UCSD-AML1 (cell line): ENCODE measurements around the gene C1orf52.
"Not testable (repeated sequence)": the region's sequence is repeated elsewhere in the genome, so short reads cannot be mapped to it uniquely, and the experiment has no call there.

ENCODE experiments used
- DNase-seq: peaks from one replicate; lab custom pipeline; 2025; ENCODE audit not compliant: unreplicated experiment; lab: John Stamatoyannopoulos, UW

Gene C1orf52

GRCh38 chr1:85278853-85279314 lies 19.4 kb upstream of the C1orf52 start:
- DNase-seq = peak; percentile 16

- DNase-seq = no peak
Observed at GRCh38 chr1:85277802-85278201, 18.3 kb upstream of the C1orf52 start.

GRCh38 chr1:85276978-85277639 lies 17.6 kb upstream of the C1orf52 start:
- DNase-seq = no peak

GRCh38 chr1:85276215-85276977 lies 16.9 kb upstream of the C1orf52 start, which contains the start of gene BCL10:
TSS of gene BCL10 (minus strand) at chr1:85276632. CDS start at chr1:85276352, 280 bp downstream.
- peak; percentile 99 for DNase-seq

DNA sequence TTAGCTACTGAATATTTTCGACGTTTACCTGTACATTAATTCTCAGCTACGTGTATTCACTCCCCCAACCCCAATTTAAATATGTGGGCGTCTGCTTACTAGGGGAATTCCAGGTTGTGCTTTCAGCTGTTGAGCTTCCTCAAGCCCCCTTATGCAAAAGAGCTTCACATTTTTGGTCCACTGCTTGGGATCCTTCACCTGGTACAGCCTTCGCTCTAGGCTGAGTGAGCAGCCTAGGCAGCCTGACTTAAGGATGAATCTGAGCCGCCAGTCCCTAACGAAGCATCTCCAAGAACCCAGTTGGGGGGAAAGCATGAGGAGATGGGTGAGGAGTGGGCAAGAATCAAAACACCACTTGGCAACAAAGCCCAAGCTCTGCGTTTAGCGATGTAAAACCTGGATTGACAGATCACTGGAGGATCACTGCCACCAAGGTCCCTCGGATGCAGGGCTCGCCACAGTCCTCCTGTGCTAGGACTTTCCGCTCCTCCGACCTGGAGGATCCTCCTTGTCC lies 16.3 kb upstream of the C1orf52 start:
- DNase-seq = no peak

DNA sequence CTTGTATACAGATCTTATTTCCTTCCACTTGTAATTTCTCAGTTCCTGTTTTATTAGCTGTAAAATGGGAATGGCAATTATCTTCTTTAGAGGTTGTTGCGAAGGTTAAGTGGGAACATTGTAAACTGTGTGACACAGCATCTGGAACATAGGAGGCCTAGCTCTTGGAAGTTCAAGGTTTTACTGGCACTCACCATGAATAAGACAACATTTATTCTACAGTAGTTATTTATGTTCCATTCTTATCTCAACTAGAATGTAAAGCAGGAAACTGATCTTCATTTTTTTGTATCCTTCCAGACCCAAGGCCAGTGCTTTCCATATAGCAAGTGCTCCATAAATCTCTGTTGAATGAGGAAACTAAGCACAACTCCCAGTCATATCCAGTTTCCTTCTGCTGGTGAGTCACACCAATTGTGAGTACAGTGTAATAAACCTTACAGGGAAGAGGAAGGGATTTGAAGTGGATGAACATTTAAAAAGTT lies 15.5 kb upstream of the C1orf52 start:
- DNase-seq = no peak

DNA sequence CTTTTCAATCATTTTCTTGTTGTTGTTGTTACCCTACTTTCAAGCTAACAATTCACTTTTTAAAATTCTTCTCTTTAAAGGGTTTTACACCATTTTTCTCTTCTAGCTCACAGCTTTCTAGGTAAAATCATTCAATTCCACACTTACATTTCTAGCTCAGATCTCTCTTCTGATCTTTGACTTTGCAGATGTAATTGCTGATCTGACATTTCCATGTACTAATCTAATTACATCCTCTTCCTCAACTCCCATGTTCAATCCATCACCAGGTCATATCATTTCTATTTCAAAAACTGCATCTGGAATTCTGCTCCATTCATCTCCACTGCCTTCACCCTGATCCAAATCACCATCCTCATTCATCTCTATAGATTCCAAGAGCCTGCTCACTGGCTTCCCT lies 13.9 kb upstream of the C1orf52 start:
- DNase-seq = no peak

DNA sequence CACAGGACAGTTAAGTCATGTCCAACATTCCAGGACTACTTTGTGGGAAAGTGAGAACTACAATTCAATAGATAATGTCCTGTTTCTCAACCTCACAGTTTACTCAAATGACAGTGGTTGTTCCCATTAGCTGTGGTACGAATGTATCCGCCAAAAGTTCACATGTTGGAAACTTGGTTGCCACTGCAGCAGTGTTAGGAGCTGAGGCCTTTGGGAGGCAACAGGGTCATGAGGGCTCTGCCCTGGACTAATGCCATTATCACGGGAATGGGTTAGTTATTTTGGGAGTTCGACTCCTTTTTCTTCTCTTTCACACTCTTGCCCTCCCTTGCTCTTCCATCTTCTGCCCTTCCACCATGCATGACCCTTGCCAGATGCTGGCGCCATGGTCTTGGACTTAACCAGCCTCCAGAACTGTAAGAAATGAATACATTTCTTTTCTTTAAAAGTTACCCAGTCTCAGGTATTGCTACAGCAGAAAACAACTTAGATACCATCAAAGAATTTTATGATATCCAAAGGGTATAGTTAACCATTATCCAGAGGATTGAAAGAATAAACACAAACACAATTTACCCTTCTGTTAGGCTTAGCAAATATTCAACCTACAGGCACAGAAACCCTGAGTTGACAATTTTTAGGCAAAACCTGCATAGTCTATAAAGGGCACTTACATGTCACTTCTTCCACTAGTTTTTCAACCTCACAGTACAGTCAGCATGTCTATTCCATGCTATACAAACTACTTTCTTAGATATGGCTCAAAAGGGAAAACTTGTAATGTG lies 9.5 kb upstream of the C1orf52 start:
- no peak for DNase-seq

DNA sequence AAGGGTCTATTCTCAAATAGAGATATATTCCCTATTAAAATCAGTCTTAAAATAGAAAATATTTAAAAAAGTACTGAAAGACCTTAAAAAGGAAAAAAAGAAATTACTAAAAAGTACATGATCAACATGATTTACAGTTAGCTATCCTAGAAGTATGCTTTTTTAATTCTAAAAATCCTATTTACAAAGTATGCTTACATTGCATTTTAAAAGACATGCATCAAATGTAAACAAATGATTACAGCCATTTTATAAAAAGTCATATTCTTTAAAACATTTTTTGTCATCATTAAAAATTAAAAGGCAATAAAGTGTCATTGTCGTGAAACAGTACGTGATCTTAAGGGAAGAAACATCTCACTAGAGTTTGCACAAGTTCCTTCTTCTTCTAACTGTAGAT lies 7.9 kb upstream of the C1orf52 start:
- no peak for DNase-seq

- no peak for DNase-seq
Observed at GRCh38 chr1:85264150-85264549, 4.7 kb upstream of the C1orf52 start.

DNA sequence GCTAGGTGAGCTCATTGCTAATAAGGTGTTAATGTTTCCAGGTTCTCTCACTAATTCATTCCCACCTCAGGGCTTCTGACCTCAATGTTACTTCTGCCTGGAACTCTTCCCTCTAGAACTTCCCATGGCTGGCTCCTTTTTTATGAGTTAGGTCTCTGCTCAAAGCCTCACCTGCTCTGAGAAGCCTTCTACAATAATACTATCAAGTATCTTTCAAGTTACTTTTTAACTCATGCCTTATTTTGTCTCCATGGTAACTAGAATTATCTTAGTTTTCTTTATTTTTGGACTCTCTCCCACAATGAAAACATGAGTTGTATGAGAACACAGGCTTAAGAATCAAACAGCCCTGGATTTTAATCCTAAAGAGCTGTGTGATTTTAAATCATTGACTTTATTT lies 3.5 kb upstream of the C1orf52 start:
- no peak for DNase-seq

- no peak for DNase-seq
Observed at GRCh38 chr1:85259912-85260274, 431 bp upstream of the C1orf52 start.

- no peak for DNase-seq
Observed at GRCh38 chr1:85258536-85259117, 835 bp downstream of the C1orf52 start.

DNA sequence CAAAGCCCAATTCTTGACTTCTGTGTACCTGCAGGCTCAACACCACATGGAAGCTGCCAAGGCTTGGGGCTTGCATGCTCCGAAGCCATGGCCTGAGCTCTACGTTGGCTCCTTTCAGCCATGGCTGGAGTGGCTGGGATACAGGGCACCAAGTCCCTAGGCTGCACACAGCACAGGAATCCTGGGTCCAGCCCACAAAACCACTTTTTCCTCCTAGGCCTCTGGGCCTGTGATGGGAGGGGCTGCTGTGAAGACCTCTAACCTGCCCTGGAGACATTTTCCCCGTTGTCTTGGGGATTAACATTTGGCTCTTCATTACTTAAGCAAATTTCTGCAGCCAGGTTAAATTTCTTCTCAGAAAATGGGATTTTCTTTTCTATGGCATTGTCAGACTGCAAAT lies 10.4 kb downstream of the C1orf52 start:
- not testable (repeated sequence) for DNase-seq

DNA sequence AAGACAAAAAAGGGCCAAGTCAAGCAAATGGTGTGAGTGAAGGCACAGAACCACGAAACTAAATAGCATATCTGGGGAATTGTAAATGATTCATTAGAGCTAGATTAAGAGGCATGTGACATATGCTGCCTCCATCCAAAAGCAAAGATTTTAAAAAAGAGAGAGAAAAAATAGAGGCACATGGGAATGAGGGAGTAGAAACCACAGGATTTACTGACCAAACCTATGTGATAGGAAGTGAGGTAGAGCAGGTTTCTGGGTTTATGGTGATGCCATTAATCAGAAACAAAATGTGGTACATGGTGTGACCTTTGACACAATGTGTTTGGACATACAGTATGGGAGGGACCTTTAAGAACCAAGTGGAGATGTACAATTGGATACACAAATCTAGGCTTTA lies 13.6 kb downstream of the C1orf52 start:
- no peak for DNase-seq

- no peak for DNase-seq
Observed at GRCh38 chr1:85245456-85245855, 14.0 kb downstream of the C1orf52 start.

GRCh38 chr1:85244271-85245061 lies 15.0 kb downstream of the C1orf52 start:
- peak; percentile 13 for DNase-seq

DNA sequence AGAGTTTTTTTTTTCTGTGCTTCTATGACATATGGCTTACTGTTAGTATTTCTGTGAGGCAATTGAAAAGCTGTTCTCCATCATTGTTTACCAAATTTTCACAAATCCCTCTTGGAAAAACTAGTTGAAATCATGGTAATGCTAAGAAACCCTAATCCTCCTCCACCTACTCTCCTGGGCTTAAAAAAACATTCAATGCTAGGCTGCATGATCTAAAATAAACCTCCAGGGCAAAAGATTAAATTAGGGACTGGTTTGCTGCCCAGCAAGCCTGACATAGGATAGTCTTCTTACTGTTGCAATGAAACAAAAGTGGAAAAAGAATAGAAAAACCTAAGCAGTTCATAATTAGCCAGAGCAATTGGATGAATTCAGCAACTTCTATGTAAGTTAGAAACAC lies 16.1 kb downstream of the C1orf52 start:
- no peak for DNase-seq

DNA sequence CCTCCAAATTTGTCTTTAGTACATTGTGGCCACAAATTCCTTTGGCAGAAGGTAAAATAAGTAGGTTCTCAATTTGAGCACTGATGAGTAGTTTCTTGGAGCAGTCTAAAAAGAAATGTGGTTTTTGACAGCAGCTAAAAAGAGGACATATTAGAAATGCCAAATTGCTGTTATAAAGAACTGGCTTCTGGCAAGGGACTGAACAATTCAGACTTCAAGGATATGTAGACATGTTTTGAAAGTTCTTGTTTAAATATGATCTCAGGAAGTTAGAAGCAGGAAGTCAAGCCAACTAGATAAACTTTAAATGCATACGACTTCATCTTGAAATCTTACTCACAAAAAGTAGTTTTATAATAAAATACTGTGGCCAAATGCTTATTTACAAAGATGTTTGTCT lies 18.8 kb downstream of the C1orf52 start:
- DNase-seq = no peak

GRCh38 chr1:85240174-85240601 lies 19.3 kb downstream of the C1orf52 start:
- DNase-seq = no peak
